ENCODE results near the gene DNAH8. TPM values are rescaled to one million over a fixed set of nuclear protein-coding genes. Genes with fewer than 3 reads are reported as not detected.
"Not testable (repeated sequence)": the region's sequence is repeated elsewhere in the genome, so short reads cannot be mapped to it uniquely, and the experiment has no call there.

Gene DNAH8
- total and polyA plus RNA-seq, 2 experiments from 2014 or later: 0.03 to 0.15 TPM

GRCh38 chr6:38697846-38698245, 17.3 kb upstream of the DNAH8 start:
- H2AFZ ChIP-seq: no peak overlapping the region
- no peaks in the 10 kb centered on the region for H3K4me1 ChIP-seq (ENCODE audit: insufficient read depth)
- DNase-seq (ENCODE audit: low spot score): no peak
- H3K27me3 ChIP-seq: no peaks in the 10 kb centered on the region
- no peak overlapping the region for H3K4me3 ChIP-seq
- H3K9me2 ChIP-seq (replicated peaks; ENCODE audit: insufficient read depth): no peaks in the 10 kb centered on the region
- peaks cover 81% of the 10 kb centered on the region for H3K79me2 ChIP-seq
- no peak overlapping the region for H3K27ac ChIP-seq
- H3K36me3 ChIP-seq (replicated peaks; ENCODE audit: insufficient read depth, low read depth): no peaks in the 10 kb centered on the region
- no peaks in the 10 kb centered on the region for H4K20me1 ChIP-seq (ENCODE audit: insufficient read depth, poor library complexity, severe bottlenecking)
- no peak for TF ChIP-seq EZH2phosphoT487 (IDR thresholded peaks at IDR 0.05; ENCODE audit: low read depth, severe bottlenecking, unreplicated experiment)
- TF ChIP-seq EZH2 (IDR thresholded peaks at IDR 0.05; ENCODE audit: borderline replicate concordance): no peak
- TF ChIP-seq, protein P1, sequence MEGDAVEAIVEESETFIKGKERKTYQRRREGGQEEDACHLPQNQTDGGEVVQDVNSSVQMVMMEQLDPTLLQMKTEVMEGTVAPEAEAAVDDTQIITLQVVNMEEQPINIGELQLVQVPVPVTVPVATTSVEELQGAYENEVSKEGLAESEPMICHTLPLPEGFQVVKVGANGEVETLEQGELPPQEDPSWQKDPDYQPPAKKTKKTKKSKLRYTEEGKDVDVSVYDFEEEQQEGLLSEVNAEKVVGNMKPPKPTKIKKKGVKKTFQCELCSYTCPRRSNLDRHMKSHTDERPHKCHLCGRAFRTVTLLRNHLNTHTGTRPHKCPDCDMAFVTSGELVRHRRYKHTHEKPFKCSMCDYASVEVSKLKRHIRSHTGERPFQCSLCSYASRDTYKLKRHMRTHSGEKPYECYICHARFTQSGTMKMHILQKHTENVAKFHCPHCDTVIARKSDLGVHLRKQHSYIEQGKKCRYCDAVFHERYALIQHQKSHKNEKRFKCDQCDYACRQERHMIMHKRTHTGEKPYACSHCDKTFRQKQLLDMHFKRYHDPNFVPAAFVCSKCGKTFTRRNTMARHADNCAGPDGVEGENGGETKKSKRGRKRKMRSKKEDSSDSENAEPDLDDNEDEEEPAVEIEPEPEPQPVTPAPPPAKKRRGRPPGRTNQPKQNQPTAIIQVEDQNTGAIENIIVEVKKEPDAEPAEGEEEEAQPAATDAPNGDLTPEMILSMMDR (IDR thresholded peaks at IDR 0.05; ENCODE audit: poor library complexity): no peak
- no peaks in the 10 kb centered on the region for H3K9me3 ChIP-seq (ENCODE audit: low read depth)
- WGBS (ENCODE audit: low lambda C conversion rate, missing lambda C conversion rate): 97% methylated on average over 3 of the region's 3 CpGs
- no peak overlapping the region for H3K4me2 ChIP-seq

GRCh38 chr6:38699702-38700101, 15.4 kb upstream of the DNAH8 start:
- not testable (repeated sequence) for H3K4me1 ChIP-seq (ENCODE audit: insufficient read depth); H2AFZ ChIP-seq; H3K27ac ChIP-seq; H3K9me2 ChIP-seq (replicated peaks; ENCODE audit: insufficient read depth); H3K36me3 ChIP-seq (replicated peaks; ENCODE audit: insufficient read depth, low read depth); DNase-seq (ENCODE audit: low spot score); H3K4me2 ChIP-seq; H3K27me3 ChIP-seq; H3K4me3 ChIP-seq; H4K20me1 ChIP-seq (ENCODE audit: insufficient read depth, poor library complexity, severe bottlenecking); H3K9me3 ChIP-seq (ENCODE audit: low read depth)
- peaks cover 66% of the 10 kb centered on the region for H3K79me2 ChIP-seq
- 86% methylated on average over 3 of the region's 3 CpGs for WGBS (ENCODE audit: low lambda C conversion rate, missing lambda C conversion rate)

DNA sequence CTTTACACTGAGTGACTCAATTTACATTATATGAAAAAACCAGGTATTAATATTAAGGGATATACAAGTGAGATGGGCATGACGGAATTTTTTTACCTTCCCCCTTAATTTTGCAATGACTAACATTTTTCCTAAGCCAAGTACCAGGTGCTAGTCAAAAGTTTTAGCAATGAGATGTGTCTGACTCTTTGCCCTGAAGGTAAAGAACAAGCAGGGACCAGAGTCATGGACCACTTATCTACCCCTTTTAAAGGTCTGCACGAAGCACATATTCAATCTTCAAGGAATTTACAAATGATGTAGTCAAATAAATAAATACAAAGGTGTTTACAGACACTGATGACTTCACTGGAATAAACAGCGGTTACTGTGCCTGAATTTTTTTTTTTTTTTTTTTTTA, 13.6 kb upstream of the DNAH8 start:
- no peaks in the 10 kb centered on the region for H4K20me1 ChIP-seq (ENCODE audit: insufficient read depth, poor library complexity, severe bottlenecking)
- H3K9me2 ChIP-seq (replicated peaks; ENCODE audit: insufficient read depth): no peaks in the 10 kb centered on the region
- no peaks in the 10 kb centered on the region for H3K27me3 ChIP-seq
- 56% methylated on average over 3 of the region's 3 CpGs for WGBS (ENCODE audit: low lambda C conversion rate, missing lambda C conversion rate)
- no peak overlapping the region for H3K27ac ChIP-seq
- peak overlapping the region; percentile 22 for H3K4me2 ChIP-seq
- H3K9me3 ChIP-seq (ENCODE audit: low read depth): no peaks in the 10 kb centered on the region
- H3K79me2 ChIP-seq: peaks cover 49% of the 10 kb centered on the region
- H3K4me1 ChIP-seq (ENCODE audit: insufficient read depth): peaks cover 3% of the 10 kb centered on the region
- H3K4me3 ChIP-seq: no peak overlapping the region
- H3K36me3 ChIP-seq (replicated peaks; ENCODE audit: insufficient read depth, low read depth): no peaks in the 10 kb centered on the region
- TF ChIP-seq, protein P1 (IDR thresholded peaks at IDR 0.05; ENCODE audit: poor library complexity): no peak
- TF ChIP-seq EZH2phosphoT487 (IDR thresholded peaks at IDR 0.05; ENCODE audit: low read depth, severe bottlenecking, unreplicated experiment): no peak
- no peak for TF ChIP-seq EZH2 (IDR thresholded peaks at IDR 0.05; ENCODE audit: borderline replicate concordance)
- H2AFZ ChIP-seq: no peak overlapping the region
- DNase-seq (ENCODE audit: low spot score): no peak

GRCh38 chr6:38702558-38703397, 12.3 kb upstream of the DNAH8 start, which contains the start of gene GLO1:
Gene GLO1, minus strand, starts transcription at chr6:38703145. Its CDS starts 91 bp downstream, at chr6:38703054.
- DNase-seq (ENCODE audit: low spot score): peak; percentile 98
- Histone ChIP-seq H3K9me3 (ENCODE audit: low read depth) (no peaks in the 10 kb centered on the region), H2AFZ (peak within 1 kb of the TSS; percentile 64), H3K27ac (peak within 1 kb of the TSS; percentile 92), H3K4me3 (peak within 1 kb of the TSS; percentile 65), H3K36me3 (replicated peaks; ENCODE audit: insufficient read depth, low read depth) (no peaks in the 10 kb centered on the region), H4K20me1 (ENCODE audit: insufficient read depth, poor library complexity, severe bottlenecking) (no peaks in the 10 kb centered on the region), H3K4me2 (peak within 1 kb of the TSS; percentile 75), H3K9me2 (replicated peaks; ENCODE audit: insufficient read depth) (no peaks in the 10 kb centered on the region), H3K79me2 (peaks cover 39% of the 10 kb centered on the region), H3K27me3 (no peaks in the 10 kb centered on the region), H3K4me1 (ENCODE audit: insufficient read depth) (peaks cover 3% of the 10 kb centered on the region)
- under 1% methylated on average over 53 of the region's 53 CpGs for WGBS (ENCODE audit: low lambda C conversion rate, missing lambda C conversion rate)
- TF ChIP-seq EZH2phosphoT487 (IDR thresholded peaks at IDR 0.05; ENCODE audit: low read depth, severe bottlenecking, unreplicated experiment) (no peak), EZH2 (IDR thresholded peaks at IDR 0.05; ENCODE audit: borderline replicate concordance) (no peak)
- TF ChIP-seq, protein P1 (IDR thresholded peaks at IDR 0.05; ENCODE audit: poor library complexity): no peak
